Measurements from ENCODE around the gene GPR37.

- TF ChIP-seq POLR2AphosphoS5 (IDR thresholded peaks at IDR 0.05) (no peak), POLR2A (IDR thresholded peaks at IDR 0.05) (no peak), EP300 (IDR thresholded peaks at IDR 0.05; ENCODE audit: low read depth) (no peak), CTCF (IDR thresholded peaks at IDR 0.05) (no peak)
Observed at GRCh38 chr7:124738639-124739038, 27.0 kb downstream of the GPR37 start.

All from transverse colon (tissue), 4 donors.